Activated CD8-positive, alpha-beta memory T cell treated with anti-CD3 and anti-CD28 coated beads for 48 hours (primary cell): ENCODE data around the gene PHACTR3.

ENCODE experiments used
- DNase-seq, 3 experiments: peaks; one replicate each; pipeline ENCODE4 v3.0.0-alpha.2; 2020; ENCODE audit warnings: low read depth in 2 of 3, low spot score in 2 of 3

PHACTR3 gene

GRCh38 chr20:59812286-59813125 lies 208.2 kb downstream of the PHACTR3 start:
- no peak for DNase-seq

GRCh38 chr20:59813126-59813947 lies 209.0 kb downstream of the PHACTR3 start:
- DNase-seq, result no peak

GRCh38 chr20:59813948-59814839 lies 209.9 kb downstream of the PHACTR3 start:
- no peak for DNase-seq

- no peak for DNase-seq
Measured at GRCh38 chr20:59814840-59815340, 210.6 kb downstream of the PHACTR3 start.

- no peak for DNase-seq
Measured at GRCh38 chr20:59816146-59816738, 211.9 kb downstream of the PHACTR3 start.

GRCh38 chr20:59817406-59817805 lies 213.1 kb downstream of the PHACTR3 start:
- no peak for DNase-seq

- no peak for DNase-seq
Measured at GRCh38 chr20:59817846-59818615, 213.7 kb downstream of the PHACTR3 start.

- DNase-seq, result no peak
Measured at GRCh38 chr20:59818911-59819310, 214.6 kb downstream of the PHACTR3 start.

GRCh38 chr20:59819496-59820203 lies 215.3 kb downstream of the PHACTR3 start:
- no peak for DNase-seq

- DNase-seq, result no peak
Measured at GRCh38 chr20:59820204-59821041, 216.1 kb downstream of the PHACTR3 start.

- DNase-seq, result no peak
Measured at GRCh38 chr20:59821201-59821600, 216.9 kb downstream of the PHACTR3 start.

- no peak for DNase-seq
Measured at GRCh38 chr20:59821788-59822187, 217.4 kb downstream of the PHACTR3 start.

GRCh38 chr20:59822291-59823029 lies 218.1 kb downstream of the PHACTR3 start:
- no peak for DNase-seq

- DNase-seq, result no peak
Measured at GRCh38 chr20:59823030-59823423, 218.7 kb downstream of the PHACTR3 start.

GRCh38 chr20:59823491-59824259 lies 219.3 kb downstream of the PHACTR3 start:
- DNase-seq, result no peak

- DNase-seq, result no peak
Measured at GRCh38 chr20:59824711-59825562, 220.6 kb downstream of the PHACTR3 start.
